ENCODE measurements around the gene VAX1.
"Not testable (repeated sequence)": the region's sequence is repeated elsewhere in the genome, so short reads cannot be mapped to it uniquely, and the experiment has no call there.

Gene VAX1

GRCh38 chr10:117137911-117138642 is at the start of gene VAX1:
TSS of gene VAX1 (minus strand) at chr10:117138270. CDS start at chr10:117138056, 214 bp downstream.
- no peak for DNase-seq (ENCODE audit: low read depth)

GRCh38 chr10:117186832-117187615 is 49.0 kb upstream of the VAX1 start:
- no peak for DNase-seq (ENCODE audit: low read depth)

GRCh38 chr10:117185817-117186216 is 47.7 kb upstream of the VAX1 start:
- not testable (repeated sequence) for DNase-seq (ENCODE audit: low read depth)

- no peak for DNase-seq (ENCODE audit: low read depth)
Observed at GRCh38 chr10:117184821-117185220, 46.8 kb upstream of the VAX1 start.

GRCh38 chr10:117184296-117184695 is 46.2 kb upstream of the VAX1 start:
- DNase-seq (ENCODE audit: low read depth), result no peak

GRCh38 chr10:117178190-117178589 is 40.1 kb upstream of the VAX1 start:
- DNase-seq (ENCODE audit: low read depth), result no peak

GRCh38 chr10:117175901-117176534 is 37.9 kb upstream of the VAX1 start:
- DNase-seq (ENCODE audit: low read depth), result peak; percentile 17

GRCh38 chr10:117175215-117175900 is 37.3 kb upstream of the VAX1 start:
- DNase-seq (ENCODE audit: low read depth), result no peak

GRCh38 chr10:117174439-117175214 is 36.6 kb upstream of the VAX1 start:
- peak; percentile 44 for DNase-seq (ENCODE audit: low read depth)

GRCh38 chr10:117170244-117170643 is 32.2 kb upstream of the VAX1 start:
- no peak for DNase-seq (ENCODE audit: low read depth)

GRCh38 chr10:117169480-117169879 is 31.4 kb upstream of the VAX1 start:
- DNase-seq (ENCODE audit: low read depth), result no peak

- no peak for DNase-seq (ENCODE audit: low read depth)
Observed at GRCh38 chr10:117168729-117169128, 30.7 kb upstream of the VAX1 start.

GRCh38 chr10:117167789-117168674 is 30.0 kb upstream of the VAX1 start:
- peak; percentile 21 for DNase-seq (ENCODE audit: low read depth)

GRCh38 chr10:117167346-117167788 is 29.3 kb upstream of the VAX1 start:
- no peak for DNase-seq (ENCODE audit: low read depth)

- no peak for DNase-seq (ENCODE audit: low read depth)
Observed at GRCh38 chr10:117166418-117167345, 28.6 kb upstream of the VAX1 start.

GRCh38 chr10:117165538-117166417 is 27.7 kb upstream of the VAX1 start:
- DNase-seq (ENCODE audit: low read depth), result no peak

- no peak for DNase-seq (ENCODE audit: low read depth)
Observed at GRCh38 chr10:117164592-117165537, 26.8 kb upstream of the VAX1 start.
